ENCODE results near the gene BMP6. TPM values are rescaled to one million over a fixed set of nuclear protein-coding genes. Genes with fewer than 3 reads are reported as not detected.

BMP6 gene
- total RNA-seq, 1 experiment from 2014 or later, result 0.28 TPM

GRCh38 chr6:7859591-7859990, 133.7 kb downstream of the BMP6 start:
- H4K91ac ChIP-seq (ENCODE audit: insufficient read length, low read depth, low read length), result no peak overlapping the region
- H2BK120ac ChIP-seq (ENCODE audit: low read depth, low read length, poor library complexity, severe bottlenecking), result no peak overlapping the region
- no peak overlapping the region for H3K27ac Mint-ChIP-seq
- H3K4me1 ChIP-seq (ENCODE audit: insufficient read depth, low read length), result no peaks in the 10 kb centered on the region
- H2AK5ac ChIP-seq (ENCODE audit: insufficient read length, low read length), result no peak overlapping the region
- no peak overlapping the region for H4K5ac ChIP-seq (ENCODE audit: insufficient read length, low read depth, low read length)
- no peaks in the 10 kb centered on the region for H4K20me1 ChIP-seq (ENCODE audit: control insufficient read depth, insufficient read depth, insufficient read length)
- H3K56ac ChIP-seq (ENCODE audit: insufficient read length, low read depth, low read length), result no peak overlapping the region
- no peak overlapping the region for H2BK12ac ChIP-seq (ENCODE audit: insufficient read length, low read depth, low read length)
- H3K9me3 Mint-ChIP-seq, result peaks cover 2 to 3% of the 10 kb centered on the region in 2 experiments; a peak in 2 of 5 replicates
- H3K9ac ChIP-seq (ENCODE audit: extremely low read depth, insufficient read length, low read length), result no peak overlapping the region
- H3K4me2 ChIP-seq (ENCODE audit: insufficient read depth, insufficient read length, low read length), result no peak overlapping the region
- no peaks in the 10 kb centered on the region for H3K79me1 ChIP-seq (ENCODE audit: insufficient read depth, low read depth, low read length, poor library complexity, severe bottlenecking)
- H3K27me3 Mint-ChIP-seq (ENCODE audit: low read depth), result no peaks in the 10 kb centered on the region
- no peak overlapping the region for H3K14ac ChIP-seq (ENCODE audit: insufficient read depth, low read length)
- H3K18ac ChIP-seq (ENCODE audit: insufficient read length, low read depth, low read length), result no peak overlapping the region
- no peak for DNase-seq
- H2AFZ ChIP-seq (ENCODE audit: low read length), result no peak overlapping the region
- H3K23me2 ChIP-seq (ENCODE audit: insufficient read length, low read depth, low read length, poor library complexity, severe bottlenecking), result no peaks in the 10 kb centered on the region
- WGBS (ENCODE audit: extremely low coverage, insufficient read length, low lambda C conversion rate), result no CpG with 5 or more reads among the region's 6 CpGs
- no peak overlapping the region for H3K4ac ChIP-seq (ENCODE audit: low read depth, low read length)
- H3K9me3 ChIP-seq (ENCODE audit: control insufficient read depth, low read depth, low read length), result no peaks in the 10 kb centered on the region
- no peak overlapping the region for H2BK20ac ChIP-seq (ENCODE audit: low read depth, low read length, poor library complexity, severe bottlenecking)
- TF ChIP-seq CTCF (conservative IDR thresholded peaks at IDR 0.05), result no peak
- no peak overlapping the region for H3K4me3 Mint-ChIP-seq
- no peaks in the 10 kb centered on the region for H3K27me3 ChIP-seq (ENCODE audit: insufficient read depth, low read length)
- no peak overlapping the region for H4K8ac ChIP-seq (replicated peaks; ENCODE audit: insufficient read length, low read depth, low read length)
- peaks cover 0 to 4% (median 3%) of the 10 kb centered on the region in 3 experiments; a peak in 2 of 7 replicates for H3K36me3 Mint-ChIP-seq (ENCODE audit: insufficient read depth in 1 of 3, low read depth in 3 of 3)
- no peak overlapping the region for H2BK15ac ChIP-seq (ENCODE audit: low read depth, low read length)
- no peak overlapping the region for H3K23ac ChIP-seq (ENCODE audit: insufficient read length, low read depth, low read length)
- no peaks in the 10 kb centered on the region for H3K79me2 ChIP-seq (ENCODE audit: insufficient read depth, low read length)
- no peak overlapping the region for H2BK5ac ChIP-seq (ENCODE audit: insufficient read length, low read length)
- no peak overlapping the region for H3T11ph ChIP-seq (ENCODE audit: low read length)
- no peak overlapping the region for H3K27ac ChIP-seq (ENCODE audit: insufficient read length, low read depth, low read length)
- 0 out of 4 replicates have a peak, but pooled peaks cover 0 to 2% of the 10 kb centered on the region in 2 experiments for H3K4me1 Mint-ChIP-seq
